Gastroesophageal sphincter (tissue), 4 donors: ENCODE measurements around the gene EZH1. TPM values are rescaled to one million over a fixed set of nuclear protein-coding genes. Genes with fewer than 3 reads are reported as not detected.
A peak's percentile ranks its signal among the peaks of the same experiment; 100 is the strongest.

Experiments
- ATAC-seq: fragments of 150-250 bp; one replicate; pipeline ENCODE4 v1.9.1; 2016; ENCODE audit warnings: mild to moderate bottlenecking, moderate library complexity
- H3K27ac ChIP-seq, 4 donors: fragments of 200-600 bp; sonication (generic) in 3 of 4; 1 replicate in 3 of 4; 2 replicates in 1 of 4; pipeline ENCODE4 v1.5.1; 2016 to 2019
- H3K27me3 ChIP-seq: fragments of 200-600 bp; sonication (generic); one replicate; pipeline ENCODE4 v1.5.1; 2019
- H3K36me3 ChIP-seq, 2 donors: fragments of 200-600 bp; sonication (generic); one replicate each; pipeline ENCODE4 v1.5.1; 2019; ENCODE audit warnings: control low read depth in 1 of 2
- H3K4me1 ChIP-seq, 3 donors: fragments of 200-600 bp; sonication (generic); 1 replicate in 2 of 3; 2 replicates in 1 of 3; pipeline ENCODE4 v1.5.1; 2016 to 2019; ENCODE audit warnings: control low read depth in 2 of 3
- H3K4me3 ChIP-seq, 2 donors: fragments of 200-600 bp; sonication (generic); one replicate each; pipeline ENCODE4 v1.5.1; 2019; ENCODE audit warnings: mild to moderate bottlenecking in 1 of 2, moderate library complexity in 1 of 2
- H3K9me3 ChIP-seq, 3 donors: fragments of 200-600 bp; sonication (generic); one replicate each; pipeline ENCODE4 v1.5.1; 2017 to 2019; ENCODE audit warnings: control low read depth in 2 of 3
- CTCF ChIP-seq, 4 experiments: fragments of 200-600 bp in 2 of 4; fragments of 450-650 bp in 2 of 4; sonication (generic) in 1 of 4; IDR thresholded peaks; one replicate each; pipeline ENCODE4 v1.5.1; 2017 to 2019; ENCODE audit warnings: antibody characterized with exemption in 4 of 4, mild to moderate bottlenecking in 2 of 4, moderate library complexity in 2 of 4
- EP300 ChIP-seq: sonication (generic); formaldehyde crosslinking; IDR thresholded peaks from one replicate; pipeline ENCODE4 v1.6.1; 2017; ENCODE audit warnings: antibody characterized with exemption, mild to moderate bottlenecking
- POLR2A ChIP-seq, 2 donors: fragments of 450-650 bp; IDR thresholded peaks; one replicate each; pipeline ENCODE4 v1.6.1; 2017; ENCODE audit warnings: antibody characterized with exemption in 2 of 2, mild to moderate bottlenecking in 2 of 2, moderate library complexity in 1 of 2
- POLR2AphosphoS5 ChIP-seq: sonication (generic); formaldehyde crosslinking; IDR thresholded peaks from one replicate; pipeline ENCODE4 v1.6.1; 2017; ENCODE audit warnings: antibody characterized with exemption
- WGBS, 2 donors: methylation state at CpG; one replicate each; pipeline ENCODE4 v1.1.5; 2018; ENCODE audit warnings: low coverage in 1 of 2; 5-methylcytosine and 5-hydroxymethylcytosine counted together
- total RNA-seq, 4 donors: library from RNA; depleted of rRNA; stranded (reverse); fragments of >200 nt; gene quantifications; one replicate each; pipeline ENCODE4 v1.1.0, GENCODE V29; 2016

Gene EZH1
- total RNA-seq, 4 donors from 2014 or later, result 57.2 to 90.4 (median 59.7) TPM

GRCh38 chr17:42720996-42721583 lies 23.8 kb downstream of the EZH1 start:
- H3K9me3 ChIP-seq, result no peaks in the 10 kb centered on the region
- no peaks in the 10 kb centered on the region for H3K4me1 ChIP-seq
- no peak overlapping the region for H3K4me3 ChIP-seq
- H3K36me3 ChIP-seq, result peaks cover 5 to 100% of the 10 kb centered on the region in 2 donors
- no peaks in the 10 kb centered on the region for H3K27me3 ChIP-seq
- TF ChIP-seq CTCF (IDR thresholded peaks at IDR 0.05) (peak; percentile 52 to 83 (median 74)), EP300 (no peak)
- peak; percentile 71 for ATAC-seq
- WGBS, 2 donors, result 9% methylated on average over 2 of the region's 2 CpGs
- H3K27ac ChIP-seq, result peak overlapping the region in 1 of 4 donors; percentile 38

GRCh38 chr17:42709561-42709960 lies 35.3 kb downstream of the EZH1 start:
- whole genome bisulfite sequencing, 2 donors, result 64 to 83% methylated on average over 1 to 2 of the region's 2 CpGs
- Histone ChIP-seq H3K4me1 (no peaks in the 10 kb centered on the region), H3K27ac (no peak overlapping the region), H3K4me3 (no peak overlapping the region), H3K27me3 (no peaks in the 10 kb centered on the region), H3K36me3 (peaks cover 0 to 100% of the 10 kb centered on the region in 2 donors), H3K9me3 (no peaks in the 10 kb centered on the region)
- TF ChIP-seq POLR2AphosphoS5 (no peak), CTCF (IDR thresholded peaks at IDR 0.05) (no peak), EP300 (no peak), POLR2A (IDR thresholded peaks at IDR 0.05) (no peak)
- no peak for ATAC-seq

GRCh38 chr17:42708588-42708987 lies 36.3 kb downstream of the EZH1 start:
- WGBS, 2 donors, result 84 to 100% methylated on average over 1 to 2 of the region's 3 CpGs
- no peaks in the 10 kb centered on the region for H3K9me3 ChIP-seq
- peaks cover 0 to 100% of the 10 kb centered on the region in 2 donors for H3K36me3 ChIP-seq
- H3K27ac ChIP-seq, result no peak overlapping the region
- H3K27me3 ChIP-seq, result no peaks in the 10 kb centered on the region
- no peak overlapping the region for H3K4me3 ChIP-seq
- no peak for TF ChIP-seq EP300
- no peak for TF ChIP-seq CTCF (IDR thresholded peaks at IDR 0.05)
- no peak for ATAC-seq
- no peaks in the 10 kb centered on the region for H3K4me1 ChIP-seq

- Histone ChIP-seq H3K36me3 (peaks cover 0 to 100% of the 10 kb centered on the region in 2 donors), H3K27me3 (no peaks in the 10 kb centered on the region), H3K27ac (no peak overlapping the region), H3K9me3 (no peaks in the 10 kb centered on the region), H3K4me3 (no peak overlapping the region), H3K4me1 (no peaks in the 10 kb centered on the region)
- ATAC-seq, result no peak
- no peak for TF ChIP-seq POLR2AphosphoS5
- no peak for TF ChIP-seq CTCF (IDR thresholded peaks at IDR 0.05)
- no peak for TF ChIP-seq POLR2A (IDR thresholded peaks at IDR 0.05)
- no peak for TF ChIP-seq EP300
- 78 to 88% methylated on average over 3 to 5 of the region's 5 CpGs for WGBS, 2 donors
Measured at GRCh38 chr17:42706732-42707131, 38.1 kb downstream of the EZH1 start.

GRCh38 chr17:42704837-42705494 lies 39.9 kb downstream of the EZH1 start:
- TF ChIP-seq POLR2AphosphoS5, result no peak
- TF ChIP-seq EP300, result no peak
- TF ChIP-seq POLR2A (IDR thresholded peaks at IDR 0.05), result no peak
- TF ChIP-seq CTCF (IDR thresholded peaks at IDR 0.05), result no peak
- no peak overlapping the region for H3K4me3 ChIP-seq
- no peaks in the 10 kb centered on the region for H3K4me1 ChIP-seq
- WGBS, 2 donors, result 70 to 80% methylated on average over 3 to 6 of the region's 8 CpGs
- no peaks in the 10 kb centered on the region for H3K27me3 ChIP-seq
- no peak overlapping the region for H3K27ac ChIP-seq
- no peak for ATAC-seq
- no peaks in the 10 kb centered on the region for H3K9me3 ChIP-seq
- peaks cover 0 to 100% of the 10 kb centered on the region in 2 donors for H3K36me3 ChIP-seq
